H1 (cell line): Measurements from ENCODE around the gene CNTN5. TPM values are rescaled to one million over a fixed set of nuclear protein-coding genes. Genes with fewer than 3 reads are reported as not detected.

Source experiments
- BRCA1 ChIP-seq: IDR thresholded peaks from 2 replicates; pipeline ENCODE4 v1.6.1; 2012; ENCODE audit warnings: low read depth, low read length, improper control_type of control experiment
- CTBP2 ChIP-seq: IDR thresholded peaks from 2 replicates; pipeline ENCODE4 v1.7.0; 2011; ENCODE audit warnings: borderline replicate concordance, mild to moderate bottlenecking, moderate library complexity, mixed read lengths, low read length; ENCODE audit not compliant: insufficient read depth, insufficient read length
- EGR1 ChIP-seq: IDR thresholded peaks from 2 replicates; pipeline ENCODE4 v1.6.1; 2011; ENCODE audit warnings: low read depth, low read length, borderline replicate concordance
- NRF1 ChIP-seq: IDR thresholded peaks from 2 replicates; pipeline ENCODE4 v1.6.1; 2011; ENCODE audit warnings: mild to moderate bottlenecking, low read depth, low read length, improper control_type of control experiment
- RNF2 ChIP-seq: fragments of 200-900, 300-1000 bp; sonication (generic); IDR thresholded peaks from 2 replicates; pipeline ENCODE4 v1.7.1; 2016; ENCODE audit warnings: borderline replicate concordance, low read depth, mild to moderate bottlenecking, antibody characterized with exemption, low read length; ENCODE audit not compliant: poor library complexity, severe bottlenecking; ENCODE audit errors: missing control alignments
- SIN3A ChIP-seq, 2 experiments: IDR thresholded peaks in 1 of 2; conservative IDR thresholded peaks in 1 of 2; 2 replicates each; pipeline ENCODE4 v1.6.1; 2011 to 2012; ENCODE audit warnings: low read length in 2 of 2, improper control_type of control experiment in 1 of 2, low read depth in 1 of 2, mild to moderate bottlenecking in 1 of 2
- polyA plus RNA-seq, 7 experiments: library from polyadenylated mRNA; depleted of rRNA in 3 of 7; stranded (reverse) in 5 of 7; unstranded in 2 of 7; fragments of >200 nt in 5 of 7; fragments of 200-250 nt in 2 of 7; gene quantifications; 1 replicate in 5 of 7; 2 replicates in 1 of 7; 4 replicates in 1 of 7; pipeline versions ENCODE4 v1.2.1 to v1.2.3, GENCODE V29; 2011 to 2013; ENCODE audit warnings: missing spikeins in 2 of 7, mixed read lengths in 2 of 7
- total RNA-seq: library from RNA; stranded (reverse); fragmentation: NEBNext Ultra II Directional; extraction: Animal tissue kit (Norgen Biotek cat#: 25700); gene quantifications from 2 replicates; pipeline ENCODE4 v1.2.1, GENCODE V29; 2021
- TF ChIP-seq, protein P1 (sequence below): IDR thresholded peaks from 2 replicates; pipeline ENCODE4 v1.6.1; 2012; ENCODE audit warnings: low read length, inconsistent platforms
- TF ChIP-seq, protein P2 (sequence below): IDR thresholded peaks from 2 replicates; pipeline ENCODE4 v1.6.1; 2012; ENCODE audit warnings: inconsistent platforms

CNTN5 gene
- total and polyA plus RNA-seq, 2 of the 8 experiments (the other 6 are each of a cell fraction or from before 2014, with no cell fraction given): not detected

DNA sequence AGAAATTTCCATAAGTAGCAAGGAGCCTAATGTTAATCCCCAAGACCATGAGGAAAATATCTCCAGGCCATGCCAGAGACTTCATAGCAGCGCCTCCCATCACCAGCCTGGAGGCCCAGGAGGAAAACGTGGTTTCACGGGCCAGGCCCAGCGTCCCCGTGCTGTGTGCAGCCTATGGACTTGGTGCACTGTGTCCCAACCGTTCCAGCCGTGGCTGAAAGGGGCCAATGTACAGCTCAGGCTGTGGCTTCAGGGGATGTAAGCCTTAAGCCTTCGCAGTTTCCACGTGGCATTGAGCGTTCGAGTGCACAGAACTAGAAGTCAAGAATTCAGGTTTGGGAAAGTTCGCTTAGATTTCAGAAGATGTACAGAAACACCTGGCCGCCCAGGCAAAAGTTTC is 510.7 kb downstream of the CNTN5 start (continued):
- TF ChIP-seq, protein P1, sequence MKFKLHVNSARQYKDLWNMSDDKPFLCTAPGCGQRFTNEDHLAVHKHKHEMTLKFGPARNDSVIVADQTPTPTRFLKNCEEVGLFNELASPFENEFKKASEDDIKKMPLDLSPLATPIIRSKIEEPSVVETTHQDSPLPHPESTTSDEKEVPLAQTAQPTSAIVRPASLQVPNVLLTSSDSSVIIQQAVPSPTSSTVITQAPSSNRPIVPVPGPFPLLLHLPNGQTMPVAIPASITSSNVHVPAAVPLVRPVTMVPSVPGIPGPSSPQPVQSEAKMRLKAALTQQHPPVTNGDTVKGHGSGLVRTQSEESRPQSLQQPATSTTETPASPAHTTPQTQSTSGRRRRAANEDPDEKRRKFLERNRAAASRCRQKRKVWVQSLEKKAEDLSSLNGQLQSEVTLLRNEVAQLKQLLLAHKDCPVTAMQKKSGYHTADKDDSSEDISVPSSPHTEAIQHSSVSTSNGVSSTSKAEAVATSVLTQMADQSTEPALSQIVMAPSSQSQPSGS: no peak
- no peak for TF ChIP-seq NRF1
- TF ChIP-seq SIN3A (conservative IDR thresholded peaks at IDR 0.05 in 1 of 2, IDR thresholded peaks at IDR 0.05 in 1 of 2; ENCODE audit: low read depth in 1 of 2, low read length in 2 of 2): no peak
- TF ChIP-seq, protein P2, sequence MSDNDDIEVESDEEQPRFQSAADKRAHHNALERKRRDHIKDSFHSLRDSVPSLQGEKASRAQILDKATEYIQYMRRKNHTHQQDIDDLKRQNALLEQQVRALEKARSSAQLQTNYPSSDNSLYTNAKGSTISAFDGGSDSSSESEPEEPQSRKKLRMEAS: no peak
- no peak for TF ChIP-seq CTBP2
- TF ChIP-seq EGR1: no peak
- TF ChIP-seq BRCA1: no peak
- TF ChIP-seq RNF2: no peak
